Measurements from ENCODE around the gene CCDC159. TPM values are rescaled to one million over a fixed set of nuclear protein-coding genes. Genes with fewer than 3 reads are reported as not detected.

The CCDC159 gene
- total and polyA plus RNA-seq, 8 donors: 2.9 to 96.3 (median 55.3) TPM

GRCh38 chr19:11379857-11380350 lies 33.6 kb downstream of the CCDC159 start:
- 93 to 97% (median 93%) methylated on average over 5 to 7 of the region's 7 CpGs for WGBS, 5 donors
- no peak for TF ChIP-seq EP300 (IDR thresholded peaks at IDR 0.05)
- TF ChIP-seq CTCF (IDR thresholded peaks at IDR 0.05): no peak
- no peak for TF ChIP-seq POLR2AphosphoS5 (IDR thresholded peaks at IDR 0.05)
- no peak for TF ChIP-seq POLR2A (IDR thresholded peaks at IDR 0.05)
- Histone ChIP-seq H3K27me3 (peaks cover 0 to 26% (median 0%) of the 10 kb centered on the region in 3 donors), H3K4me3 (peak overlapping the region in 3 of 4 donors; percentile 50 to 67 (median 57)), H3K4me1 (peaks cover 55 to 89% (median 81%) of the 10 kb centered on the region in 4 donors), H3K36me3 (peaks cover 0 to 7% (median 0%) of the 10 kb centered on the region in 4 donors), H3K27ac (peak overlapping the region in 4 of 5 donors; percentile 81 to 99 (median 92)), H3K9me3 (no peaks in the 10 kb centered on the region)
- no peak for DNase-seq
- intact Hi-C loops (cut with DNase I; ENCODE audit: low total_unique reads): loop anchor here (5.0 kb wide), 1 partner anchor 52 kb away; no protein-coding TSS in a partner anchor

DNA sequence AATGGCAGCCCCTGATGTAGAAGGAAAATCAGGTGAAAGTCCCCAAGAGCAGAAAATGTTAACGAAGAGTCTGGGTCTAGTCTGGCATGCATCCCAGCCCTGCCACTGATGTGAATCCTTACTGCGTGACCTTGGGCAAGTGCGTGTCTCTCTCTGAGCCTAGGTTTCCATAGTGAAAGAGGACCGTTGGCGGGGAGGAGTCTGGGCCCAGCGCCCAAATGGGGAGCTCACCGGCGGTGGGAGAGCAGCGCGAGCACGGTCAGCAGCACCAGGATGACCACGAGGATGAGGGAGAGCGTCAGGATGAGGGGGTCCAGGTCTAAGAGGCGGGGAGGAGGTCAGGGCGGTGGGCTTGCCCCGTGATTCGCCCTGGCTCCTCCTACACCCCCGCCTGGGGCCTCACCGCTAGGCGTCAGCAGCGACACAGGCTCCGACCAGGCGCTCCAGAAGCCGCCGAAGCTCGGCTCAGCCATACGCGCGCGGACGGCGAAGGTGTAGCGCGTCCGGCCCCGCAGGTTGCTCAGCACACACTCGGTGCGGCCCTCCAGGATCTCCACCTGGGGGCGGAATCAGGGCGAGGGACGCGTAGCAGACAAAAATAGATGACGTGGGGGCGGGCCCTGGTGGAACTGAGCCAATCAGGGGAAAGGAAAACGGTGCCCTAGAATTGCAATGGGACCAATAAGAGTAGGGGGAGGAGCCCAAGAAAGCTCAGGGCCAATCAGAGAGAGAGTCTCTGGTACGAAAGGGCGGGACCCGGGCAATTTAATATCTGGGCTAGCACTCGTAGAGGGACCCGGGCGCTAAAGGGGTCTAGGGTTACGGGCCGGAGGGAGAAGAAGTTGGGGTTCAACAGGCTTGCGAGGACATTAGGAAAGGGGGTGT lies 34.6 kb downstream of the CCDC159 start:
- H3K27ac ChIP-seq: peak overlapping the region; percentile 76 to 93 (median 84)
- peaks cover 48 to 83% (median 73%) of the 10 kb centered on the region in 4 donors for H3K4me1 ChIP-seq
- intact Hi-C loops (cut with DNase I; ENCODE audit: low total_unique reads): no loop called here

GRCh38 chr19:11382898-11383705 lies 36.8 kb downstream of the CCDC159 start:
- intact Hi-C loops (cut with DNase I; ENCODE audit: low total_unique reads): no loop called here
- peaks cover 0 to 3% (median 0%) of the 10 kb centered on the region in 4 donors for H3K36me3 ChIP-seq
- peak overlapping the region; percentile 40 to 58 (median 43) for H3K4me3 ChIP-seq
- TF ChIP-seq CTCF (IDR thresholded peaks at IDR 0.05): peak in 5 of 7 experiments; percentile 46 to 64 (median 52)
- TF ChIP-seq POLR2AphosphoS5 (IDR thresholded peaks at IDR 0.05): no peak
- H3K27ac ChIP-seq: peak overlapping the region; percentile 52 to 78 (median 70)
- 1 to 2% (median 1%) methylated on average over 24 to 65 of the region's 65 CpGs for WGBS, 5 donors
- peaks cover 32 to 70% (median 54%) of the 10 kb centered on the region in 4 donors for H3K4me1 ChIP-seq
- no peaks in the 10 kb centered on the region for H3K9me3 ChIP-seq
- DNase-seq: peak; percentile 71 to 89
- H3K27me3 ChIP-seq: peaks cover 0 to 26% (median 0%) of the 10 kb centered on the region in 3 donors

More for the DNA sequence above, 34.6 kb downstream of the CCDC159 start:
- TF ChIP-seq CTCF (IDR thresholded peaks at IDR 0.05): peak in 6 of 7 experiments; percentile 5 to 92 (median 81)
- TF ChIP-seq POLR2A (IDR thresholded peaks at IDR 0.05): peak in 2 of 4 donors; percentile 54 to 61
- peak; percentile 75 to 97 (median 97) for TF ChIP-seq POLR2AphosphoS5 (IDR thresholded peaks at IDR 0.05)
- no peak for TF ChIP-seq EP300 (IDR thresholded peaks at IDR 0.05)
- Histone ChIP-seq H3K4me3 (peak overlapping the region; percentile 50 to 67 (median 59)), H3K36me3 (peaks cover 0 to 7% (median 0%) of the 10 kb centered on the region in 4 donors), H3K27me3 (peaks cover 0 to 26% (median 0%) of the 10 kb centered on the region in 3 donors), H3K9me3 (no peaks in the 10 kb centered on the region)
- 0 to 1% (median 1%) methylated on average over 37 to 54 of the region's 54 CpGs for WGBS, 5 donors
- peak; percentile 95 to 98 for DNase-seq

- H3K27me3 ChIP-seq: peaks cover 0 to 26% (median 0%) of the 10 kb centered on the region in 3 donors
- H3K4me3 ChIP-seq: peak overlapping the region; percentile 40 to 58 (median 43)
- no peaks in the 10 kb centered on the region for H3K36me3 ChIP-seq
- intact Hi-C loops (cut with DNase I; ENCODE audit: low total_unique reads): no loop called here
- no peak for TF ChIP-seq POLR2A (IDR thresholded peaks at IDR 0.05)
- TF ChIP-seq CTCF (IDR thresholded peaks at IDR 0.05): no peak
- TF ChIP-seq POLR2AphosphoS5 (IDR thresholded peaks at IDR 0.05): no peak
- DNase-seq: no peak
- WGBS, 5 donors: 0 to 7% (median 0%) methylated on average over 4 to 9 of the region's 9 CpGs
- H3K4me1 ChIP-seq: peaks cover 28 to 64% (median 48%) of the 10 kb centered on the region in 4 donors
- no peaks in the 10 kb centered on the region for H3K9me3 ChIP-seq
- peak overlapping the region; percentile 52 to 78 (median 70) for H3K27ac ChIP-seq
Observed at GRCh38 chr19:11383706-11384048, 37.4 kb downstream of the CCDC159 start.
